ENCODE results near the gene SIAH3.

The SIAH3 gene

DNA sequence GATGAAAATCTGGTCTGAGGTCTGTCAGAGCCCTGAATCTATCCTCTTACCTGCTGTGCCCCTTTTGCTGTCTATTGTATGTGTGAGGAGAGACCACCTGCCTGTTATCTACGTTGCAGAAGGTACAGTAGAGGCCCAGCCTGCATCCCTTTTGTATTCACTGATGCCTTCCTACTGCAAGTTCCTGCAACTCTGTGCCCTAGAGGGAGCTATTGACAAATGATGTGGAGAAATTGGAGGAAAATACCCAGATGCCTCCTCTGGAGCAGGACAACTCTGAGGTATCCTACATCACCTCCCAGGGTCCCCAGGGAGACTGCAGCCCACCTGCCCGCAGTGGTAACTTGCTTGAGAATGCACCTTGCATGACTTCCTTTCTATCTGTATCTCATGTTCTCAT lies 33.7 kb downstream of the SIAH3 start:
- no peak for DNase-seq

- DNase-seq = no peak
Measured at GRCh38 chr13:45816427-45816826, 35.1 kb downstream of the SIAH3 start.

GRCh38 chr13:45812695-45813372 lies 38.7 kb downstream of the SIAH3 start:
- DNase-seq = no peak

DNA sequence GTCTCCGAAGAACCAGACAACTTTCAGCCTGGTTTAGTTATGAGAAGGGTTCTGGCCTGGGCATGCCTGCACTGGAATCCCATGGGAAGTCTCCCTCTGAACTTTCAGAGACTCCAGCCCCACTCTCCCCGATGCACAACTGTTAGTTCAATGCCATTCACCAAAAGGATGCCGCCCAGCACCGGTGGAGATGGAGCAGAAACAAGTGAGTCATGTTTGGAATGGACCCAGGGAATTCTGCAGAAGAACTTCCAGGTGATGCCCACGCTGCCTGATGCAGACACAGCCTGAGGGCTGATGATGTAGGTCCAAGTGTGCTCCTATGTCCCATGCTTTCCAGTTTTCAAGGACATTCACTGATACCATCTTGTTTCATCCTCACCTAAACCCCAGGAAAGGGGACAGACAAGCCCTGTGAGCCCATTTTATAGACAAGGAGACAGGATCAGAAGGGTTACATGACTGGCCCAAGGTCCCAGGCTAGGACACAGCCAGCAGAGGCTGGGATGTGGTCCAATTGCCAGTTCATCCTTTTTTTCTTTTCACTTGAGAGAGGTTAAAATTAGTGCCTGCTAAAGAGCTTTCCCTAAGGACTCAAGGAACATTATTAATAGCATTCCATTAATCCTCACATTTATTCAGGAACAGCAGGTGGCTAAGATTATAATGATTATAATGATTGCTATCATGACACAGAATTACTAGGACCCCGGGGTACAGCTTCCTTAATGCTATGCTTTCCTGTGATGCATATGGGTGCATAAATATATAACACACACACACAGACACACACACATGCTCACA lies 39.5 kb downstream of the SIAH3 start:
- DNase-seq = no peak

DNA sequence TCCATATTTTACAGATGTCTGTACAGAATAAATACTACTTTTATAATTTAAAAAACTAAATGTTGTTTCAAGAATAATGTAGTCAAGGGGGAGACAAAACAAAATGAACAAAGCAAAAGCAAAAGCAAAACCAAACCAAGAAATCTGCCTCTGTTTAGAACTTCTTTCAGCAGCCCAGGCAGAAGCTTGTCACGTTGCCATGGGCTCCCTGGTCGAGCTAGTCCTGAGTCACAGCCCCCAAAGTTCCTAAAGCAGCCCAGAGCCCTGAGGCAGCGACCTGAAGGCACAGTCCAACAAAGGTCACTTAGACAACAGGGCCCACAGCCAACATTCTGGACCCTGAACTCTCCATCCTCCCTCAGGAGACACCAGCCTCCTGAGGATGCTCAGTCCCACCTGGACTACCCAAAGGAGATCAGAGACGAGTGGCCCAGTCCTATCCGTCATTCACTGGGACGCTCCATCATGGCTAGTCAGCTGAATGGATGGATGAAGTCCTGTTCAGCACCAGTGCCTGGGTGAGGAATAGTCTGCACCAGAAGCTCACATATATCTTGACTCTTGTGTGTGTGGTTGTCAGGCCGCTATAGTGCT lies 41.7 kb downstream of the SIAH3 start:
- no peak for DNase-seq

- DNase-seq = no peak
Measured at GRCh38 chr13:45808925-45809324, 42.6 kb downstream of the SIAH3 start.

- DNase-seq = peak; percentile 72
Measured at GRCh38 chr13:45807520-45808099, 43.9 kb downstream of the SIAH3 start.

DNA sequence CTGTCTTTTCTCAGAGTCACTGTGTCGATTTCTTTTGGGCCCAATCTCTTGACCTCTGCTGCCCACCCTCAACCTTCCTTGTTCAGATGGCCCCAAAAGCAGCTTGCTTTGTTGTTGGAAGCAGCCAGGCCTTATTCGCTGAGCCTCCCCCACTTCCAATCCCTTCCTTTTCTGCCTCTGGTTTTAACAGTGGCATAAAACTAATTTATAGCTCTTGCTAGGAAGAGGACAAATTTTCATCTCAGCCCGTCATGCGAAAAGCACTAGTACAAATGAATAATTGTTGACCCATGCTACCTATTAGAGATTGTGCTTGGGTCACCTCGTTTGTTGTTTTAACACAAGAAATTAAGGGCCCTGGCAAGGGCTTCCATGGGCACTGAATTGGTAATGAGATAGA lies 51.1 kb downstream of the SIAH3 start:
- no peak for DNase-seq

- DNase-seq = peak; percentile 41
Measured at GRCh38 chr13:45799451-45799850, 52.1 kb downstream of the SIAH3 start.

GRCh38 chr13:45798851-45799250 lies 52.7 kb downstream of the SIAH3 start:
- DNase-seq = no peak

DNA sequence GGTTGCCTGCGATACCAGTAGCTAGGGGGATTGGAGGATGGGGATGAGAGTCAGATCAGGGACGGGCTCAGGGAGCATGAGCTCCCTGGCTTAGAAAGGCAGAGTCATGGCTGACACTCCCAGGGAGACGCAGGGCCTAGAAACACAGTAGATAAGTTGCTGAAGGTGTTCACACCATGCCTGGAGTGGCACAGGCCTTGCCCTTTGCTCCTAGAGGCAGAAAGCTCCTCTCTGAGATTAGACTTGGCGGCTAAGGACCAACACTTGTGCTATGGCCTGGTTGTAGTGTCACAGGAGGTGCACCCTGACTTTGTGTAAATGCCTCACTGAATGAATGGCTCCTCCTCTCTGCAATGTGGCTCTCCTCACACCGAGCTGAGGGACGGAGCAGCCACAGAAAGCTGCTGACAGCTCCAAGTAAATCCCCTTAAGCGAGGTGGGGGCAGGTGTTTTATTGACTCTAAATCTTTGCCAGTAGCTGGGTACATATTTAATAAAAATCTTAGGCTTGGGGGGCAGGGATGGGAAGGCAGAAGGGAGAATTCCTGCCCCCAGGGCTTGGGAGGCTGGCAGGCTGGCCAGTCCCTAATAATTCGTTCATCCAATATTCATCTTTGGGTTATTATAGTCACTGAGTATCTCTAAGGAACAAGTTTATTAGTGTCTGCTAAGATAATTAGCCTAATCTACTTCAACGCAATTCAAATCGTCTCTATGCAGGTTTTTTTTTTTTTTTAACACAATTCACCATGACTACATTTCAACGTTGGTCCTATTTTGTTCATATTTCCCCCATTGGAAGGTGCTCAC lies 54.9 kb downstream of the SIAH3 start:
- no peak for DNase-seq

GRCh38 chr13:45792827-45793303 lies 58.7 kb downstream of the SIAH3 start:
- no peak for DNase-seq

GRCh38 chr13:45788011-45788410 lies 63.5 kb downstream of the SIAH3 start:
- DNase-seq = no peak

GRCh38 chr13:45787346-45787745 lies 64.2 kb downstream of the SIAH3 start:
- DNase-seq = peak; percentile 33

- no peak for DNase-seq
Measured at GRCh38 chr13:45786293-45786920, 65.1 kb downstream of the SIAH3 start.

DNA sequence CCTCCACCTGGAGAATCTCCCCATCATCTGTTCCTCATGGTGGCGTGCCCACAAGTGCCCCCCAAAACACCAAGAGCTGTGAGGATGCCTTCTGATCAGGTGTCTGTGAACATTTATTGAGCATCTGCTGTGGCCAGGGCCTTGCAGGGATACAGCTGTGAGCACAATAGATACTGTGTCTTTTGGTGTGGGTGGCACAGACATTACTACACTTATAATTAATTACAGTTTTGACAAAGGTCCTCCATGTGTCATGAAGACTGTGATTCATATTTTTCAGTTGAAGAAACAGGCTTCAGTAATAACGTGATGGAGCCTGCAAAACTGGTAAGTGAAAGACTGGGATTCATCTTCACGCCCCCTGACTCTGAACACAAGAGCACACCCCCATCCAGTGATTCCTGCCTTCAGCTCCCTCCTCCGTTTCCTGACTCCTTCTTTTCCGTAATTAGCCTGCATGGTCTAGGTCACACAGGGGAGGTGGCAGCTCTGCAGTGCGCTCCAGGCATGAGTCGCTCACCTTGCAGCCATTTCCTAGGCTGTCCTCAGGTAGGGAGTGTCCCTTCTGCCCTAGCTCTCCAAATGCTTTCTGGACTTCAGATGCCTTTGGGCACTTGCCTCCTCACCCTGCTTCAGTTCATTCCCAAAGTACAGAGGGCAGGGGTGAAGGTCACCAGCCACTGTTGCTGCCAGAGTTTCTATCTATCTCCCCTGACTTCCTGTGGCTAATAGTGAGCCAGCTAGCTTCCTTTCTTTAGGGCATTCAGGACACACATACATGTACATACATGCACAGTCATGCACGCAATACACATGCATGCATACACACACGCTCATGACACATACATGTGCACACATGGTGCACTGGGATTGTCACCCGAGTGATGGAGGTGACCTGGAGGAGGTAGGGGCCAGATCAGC lies 66.5 kb downstream of the SIAH3 start:
- DNase-seq = no peak

DNA sequence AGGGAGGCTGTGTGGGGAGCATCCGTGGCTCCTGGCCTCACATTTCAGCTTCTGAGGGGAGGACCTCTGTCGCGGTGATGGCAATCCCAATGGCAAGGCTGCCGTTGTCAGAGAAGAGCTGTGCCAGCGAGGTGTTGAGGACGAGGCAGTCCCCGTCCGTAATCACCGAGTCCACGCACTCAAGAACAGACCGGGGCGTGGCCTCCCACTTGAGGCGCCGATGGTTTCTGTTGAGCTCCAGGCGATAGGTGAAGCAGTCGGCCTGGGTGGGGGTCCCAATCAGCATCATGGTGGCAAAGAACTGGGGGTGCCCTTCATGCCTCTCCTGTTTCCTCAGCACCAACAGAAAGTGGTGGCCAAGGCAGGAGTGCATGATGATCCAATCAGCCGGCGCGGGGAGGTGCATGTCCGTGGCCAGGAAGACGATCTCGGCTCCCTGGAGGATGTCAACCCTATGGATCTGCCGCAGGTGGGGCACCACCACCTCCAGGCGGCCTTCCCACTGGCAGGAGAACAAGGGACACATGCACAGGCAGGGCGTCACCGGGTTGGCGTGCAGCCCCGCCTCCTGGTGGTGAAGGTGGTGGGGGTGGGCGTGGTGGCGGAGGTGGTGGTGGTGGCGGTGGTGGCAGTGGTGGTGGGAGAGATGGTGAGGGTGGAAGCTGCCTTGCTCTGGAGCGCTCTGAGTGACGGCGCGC lies 68.1 kb downstream of the SIAH3 start:
- DNase-seq = no peak

GRCh38 chr13:45782327-45783045 lies 69.1 kb downstream of the SIAH3 start:
- no peak for DNase-seq

DNA sequence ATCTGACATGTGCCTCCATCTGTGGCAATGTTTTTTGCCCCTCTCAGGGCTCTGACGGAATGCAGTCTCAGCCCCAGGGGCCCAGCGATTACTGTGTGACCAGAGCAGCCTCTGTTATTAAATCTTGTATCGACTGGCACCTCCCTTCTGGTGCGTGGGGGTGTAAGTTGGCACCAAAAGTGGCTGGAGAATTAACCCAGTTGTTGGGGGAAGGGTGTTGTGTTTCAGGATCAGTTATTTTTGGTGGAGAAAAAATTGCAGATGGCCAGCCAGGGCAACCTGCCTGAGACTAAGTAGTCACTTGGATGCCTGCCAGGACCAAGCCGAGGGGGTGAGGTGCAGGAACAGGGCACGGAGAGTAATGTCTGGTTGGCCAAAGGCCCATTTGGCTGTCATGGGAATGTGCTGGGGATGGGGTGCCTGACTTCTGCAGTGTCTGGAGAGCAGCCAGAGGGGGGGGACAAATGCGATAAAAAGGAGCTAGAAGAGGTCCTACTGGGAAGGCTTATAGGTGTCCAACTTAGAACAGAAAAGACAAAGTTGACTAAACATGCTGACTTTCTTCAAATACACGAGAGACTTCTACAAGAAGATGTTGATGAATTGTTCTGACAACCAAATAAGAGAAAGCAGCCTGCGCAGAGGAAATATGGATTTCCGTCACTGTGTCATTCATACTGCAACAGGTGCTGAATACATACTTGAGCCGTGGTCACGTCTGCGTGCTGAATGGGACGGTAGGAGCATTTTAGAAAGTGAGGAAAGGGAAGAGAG lies 69.8 kb downstream of the SIAH3 start:
- DNase-seq = peak; percentile 34

All from eye (tissue), 1 donor.